A673 (cell line): Measurements from ENCODE around the gene PCCA. TPM values are rescaled to one million over a fixed set of nuclear protein-coding genes. Genes with fewer than 3 reads are reported as not detected.

Experiments used
- BruUV-seq: library from RNA; stranded (reverse); fragments of 400-500 nt; replicated peaks from 2 replicates; lab custom pipeline; 2021; lab: Mats Ljungman, UMichigan
- CTCF ChIA-PET: fragments of 300-600 bp; sonication (Branson Sonifier 250); formaldehyde crosslinking; loops from one replicate; lab custom pipeline; 2022; ENCODE audit warnings: antibody characterized with exemption; lab: Charles Lee
- POLR2A ChIA-PET: fragments of 300-600 bp; sonication (Branson Sonifier 250); formaldehyde crosslinking; loops from one replicate; lab custom pipeline; 2022; ENCODE audit warnings: antibody characterized with exemption; ENCODE audit not compliant: low non-redundant PET; lab: Charles Lee
- DNase-seq: peaks from one replicate; pipeline ENCODE4 v3.0.0-alpha.2; 2015; ENCODE audit warnings: low spot score
- H3K27ac ChIP-seq: fragments of 200-600 bp; sonication (generic); 2 replicates; pipeline ENCODE4 v1.5.1; 2016; ENCODE audit warnings: mixed run types, low read depth, mild to moderate bottlenecking, mixed read lengths, antibody characterized with exemption, low read length; ENCODE audit not compliant: poor library complexity, severe bottlenecking
- H3K27me3 ChIP-seq: fragments of 200-600 bp; sonication (generic); replicated peaks from 2 replicates; pipeline ENCODE4 v1.6.1; 2017; ENCODE audit warnings: mixed run types, low read depth, mild to moderate bottlenecking, mixed read lengths, antibody characterized with exemption, low read length; ENCODE audit not compliant: insufficient read depth, poor library complexity
- H3K36me3 ChIP-seq: fragments of 200-600 bp; sonication (generic); 2 replicates; pipeline ENCODE4 v1.6.1; 2016; ENCODE audit warnings: mixed run types, mild to moderate bottlenecking, mixed read lengths, antibody characterized with exemption, low read length; ENCODE audit not compliant: insufficient read depth, poor library complexity, severe bottlenecking
- H3K4me1 ChIP-seq: fragments of 200-600 bp; sonication (generic); 2 replicates; pipeline ENCODE4 v1.6.1; 2017; ENCODE audit warnings: mixed run types, mild to moderate bottlenecking, mixed read lengths, antibody characterized with exemption, low read length; ENCODE audit not compliant: insufficient read depth, poor library complexity, severe bottlenecking
- H3K4me3 ChIP-seq: fragments of 200-600 bp; sonication (generic); 2 replicates; pipeline ENCODE4 v1.5.1; 2016; ENCODE audit warnings: low read depth, mixed run types, mild to moderate bottlenecking, mixed read lengths, low read length; ENCODE audit not compliant: poor library complexity, severe bottlenecking
- H3K9me3 ChIP-seq: fragments of 200-600 bp; sonication (generic); 2 replicates; pipeline ENCODE4 v1.6.1; 2016; ENCODE audit warnings: mixed run types, low read depth, mild to moderate bottlenecking, mixed read lengths, antibody characterized with exemption, low read length; ENCODE audit not compliant: poor library complexity, severe bottlenecking
- EZH2 ChIP-seq: fragments of 200-600 bp; sonication (generic); IDR thresholded peaks from 2 replicates; pipeline ENCODE4 v1.6.1; 2017; ENCODE audit warnings: borderline replicate concordance, low read depth, mild to moderate bottlenecking, mixed read lengths, antibody characterized with exemption, low read length; ENCODE audit not compliant: poor library complexity, severe bottlenecking
- intact Hi-C: fragments of 100-400 bp; cut with micrococcal nuclease; formaldehyde crosslinking; loops from one replicate; pipeline ENCODE4 v1.10.0; 2022; ENCODE audit not compliant: unreplicated experiment
- total RNA-seq: library from RNA; stranded (reverse); gene quantifications from 2 replicates; pipeline ENCODE4 v1.2.3, GENCODE V29; 2021
- TF ChIP-seq, protein P1 (sequence below): fragments of 300-800, 200-600 bp; sonication (generic); conservative IDR thresholded peaks from 2 replicates; pipeline ENCODE4 v1.5.1; 2017; ENCODE audit warnings: low read depth, mild to moderate bottlenecking, antibody characterized with exemption, low read length, moderate library complexity, mixed read lengths

PCCA gene
- total RNA-seq, 1 experiment from 2014 or later, result 93.0 TPM

DNA sequence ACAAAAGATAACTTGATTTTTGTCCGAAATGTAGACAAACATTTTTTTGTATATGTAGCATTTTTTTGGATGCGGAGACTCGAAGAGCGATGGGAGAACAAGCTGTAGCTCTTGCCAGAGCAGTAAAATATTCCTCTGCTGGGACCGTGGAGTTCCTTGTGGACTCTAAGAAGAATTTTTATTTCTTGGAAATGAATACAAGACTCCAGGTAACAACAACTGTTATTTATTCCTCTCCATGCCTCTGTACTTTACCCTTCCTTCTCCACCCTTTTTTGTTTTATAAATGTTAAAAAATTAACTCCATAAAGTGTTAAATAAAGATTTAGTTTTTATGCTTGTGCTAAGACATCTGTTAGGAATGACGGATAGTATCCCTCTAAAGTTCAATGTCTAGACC lies 184.2 kb downstream of the PCCA start:
- no TSS peak for BruUV-seq

DNA sequence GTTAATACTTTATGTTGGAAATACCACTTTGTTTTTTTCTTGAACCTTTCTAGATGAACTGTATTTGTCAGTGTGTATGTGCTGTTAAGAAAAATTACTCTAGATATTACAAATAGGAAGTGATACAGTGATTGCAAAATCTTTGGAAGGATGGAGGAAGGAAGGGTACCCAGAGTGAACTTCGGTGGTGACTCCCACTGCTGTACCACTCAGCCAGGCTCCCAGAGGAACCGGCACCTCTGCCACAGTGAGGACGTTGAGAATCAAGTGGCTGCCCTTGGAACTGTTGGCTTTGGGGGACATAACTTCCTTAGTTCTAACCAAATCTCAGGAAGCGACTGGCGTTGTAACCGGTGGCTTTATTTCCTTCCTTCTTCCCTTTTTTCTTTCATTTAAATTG lies 184.7 kb downstream of the PCCA start:
- no peaks in the 10 kb centered on the region for H3K36me3 ChIP-seq
- H3K9me3 ChIP-seq, result no peaks in the 10 kb centered on the region
- ChIA-PET POLR2A (no interaction called here), CTCF (no interaction called here)
- BruUV-seq, result no TSS peak
- TF ChIP-seq, protein P1, sequence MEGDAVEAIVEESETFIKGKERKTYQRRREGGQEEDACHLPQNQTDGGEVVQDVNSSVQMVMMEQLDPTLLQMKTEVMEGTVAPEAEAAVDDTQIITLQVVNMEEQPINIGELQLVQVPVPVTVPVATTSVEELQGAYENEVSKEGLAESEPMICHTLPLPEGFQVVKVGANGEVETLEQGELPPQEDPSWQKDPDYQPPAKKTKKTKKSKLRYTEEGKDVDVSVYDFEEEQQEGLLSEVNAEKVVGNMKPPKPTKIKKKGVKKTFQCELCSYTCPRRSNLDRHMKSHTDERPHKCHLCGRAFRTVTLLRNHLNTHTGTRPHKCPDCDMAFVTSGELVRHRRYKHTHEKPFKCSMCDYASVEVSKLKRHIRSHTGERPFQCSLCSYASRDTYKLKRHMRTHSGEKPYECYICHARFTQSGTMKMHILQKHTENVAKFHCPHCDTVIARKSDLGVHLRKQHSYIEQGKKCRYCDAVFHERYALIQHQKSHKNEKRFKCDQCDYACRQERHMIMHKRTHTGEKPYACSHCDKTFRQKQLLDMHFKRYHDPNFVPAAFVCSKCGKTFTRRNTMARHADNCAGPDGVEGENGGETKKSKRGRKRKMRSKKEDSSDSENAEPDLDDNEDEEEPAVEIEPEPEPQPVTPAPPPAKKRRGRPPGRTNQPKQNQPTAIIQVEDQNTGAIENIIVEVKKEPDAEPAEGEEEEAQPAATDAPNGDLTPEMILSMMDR, result no peak
- TF ChIP-seq EZH2, result no peak
- H3K27me3 ChIP-seq, result no peaks in the 10 kb centered on the region
- H3K27ac ChIP-seq, result no peak overlapping the region
- intact Hi-C loops, result no loop called here
- H3K4me1 ChIP-seq, result peaks cover 4% of the 10 kb centered on the region
- no peak overlapping the region for H3K4me3 ChIP-seq
- DNase-seq, result no peak

More for the DNA sequence above, 184.2 kb downstream of the PCCA start:
- Histone ChIP-seq H3K4me1 (peaks cover 4% of the 10 kb centered on the region), H3K27ac (no peak overlapping the region), H3K9me3 (no peaks in the 10 kb centered on the region), H3K4me3 (no peak overlapping the region), H3K36me3 (no peaks in the 10 kb centered on the region), H3K27me3 (no peaks in the 10 kb centered on the region)
- intact Hi-C loops, result no loop called here
- TF ChIP-seq EZH2, result no peak
- TF ChIP-seq, protein P1, result no peak
- DNase-seq, result no peak
- POLR2A ChIA-PET, result no interaction called here
- CTCF ChIA-PET, result no interaction called here

DNA sequence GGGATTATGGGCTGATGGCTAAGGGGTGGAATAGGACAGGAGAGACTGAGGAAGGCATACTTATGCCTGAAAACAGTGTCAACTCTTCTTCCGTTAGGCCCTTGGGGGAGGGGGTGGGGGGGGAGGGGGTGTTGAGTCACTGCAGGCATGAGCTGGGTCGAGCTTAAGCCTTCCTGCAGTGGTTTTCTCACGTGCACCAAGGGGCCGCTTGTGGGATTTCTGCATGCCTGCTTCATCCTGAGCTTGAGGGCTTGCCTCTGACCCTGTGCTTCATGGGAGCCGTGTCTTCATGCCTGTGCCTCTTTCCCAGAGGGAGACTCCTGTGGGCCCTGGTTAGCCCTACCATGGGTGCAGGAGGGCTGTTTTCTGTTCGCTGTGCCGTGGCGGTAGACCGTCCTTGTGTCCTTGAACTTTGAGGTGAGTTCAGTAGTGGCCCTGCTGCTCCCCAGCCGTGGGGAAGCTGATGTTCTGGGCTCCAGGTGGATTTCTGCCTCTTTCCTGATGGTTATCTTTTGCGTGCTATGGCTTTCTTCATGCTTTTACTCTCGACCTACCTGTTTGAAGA lies 186.1 kb downstream of the PCCA start:
- ChIA-PET CTCF (no interaction called here), POLR2A (no interaction called here)
- H3K4me3 ChIP-seq, result no peak overlapping the region
- no peak overlapping the region for H3K27ac ChIP-seq
- TF ChIP-seq EZH2, result no peak
- TF ChIP-seq, protein P1, result no peak
- no peaks in the 10 kb centered on the region for H3K27me3 ChIP-seq
- H3K4me1 ChIP-seq, result peaks cover 2% of the 10 kb centered on the region
- BruUV-seq, result no TSS peak
- no peaks in the 10 kb centered on the region for H3K9me3 ChIP-seq
- intact Hi-C loops, result no loop called here
- no peak for DNase-seq
- H3K36me3 ChIP-seq, result no peaks in the 10 kb centered on the region
